Prostate gland (tissue), 2 donors: ENCODE results near the gene SLC39A7. TPM values are rescaled to one million over a fixed set of nuclear protein-coding genes. Genes with fewer than 3 reads are reported as not detected.

Experiments
- DNase-seq: peaks from one replicate; pipeline ENCODE4 v3.0.0-alpha.2; 2019; ENCODE audit warnings: low spot score
- H3K27ac ChIP-seq, 2 donors: fragments of 200-600 bp; sonication (generic); 2 replicates each; pipeline ENCODE4 v1.5.1; 2017 to 2019
- H3K27me3 ChIP-seq: fragments of 200-600 bp; sonication (generic); replicated peaks from 2 replicates; pipeline ENCODE4 v1.5.1; 2019; ENCODE audit not compliant: insufficient read depth
- H3K36me3 ChIP-seq, 2 donors: fragments of 200-600 bp; sonication (generic); 1 replicate in 1 of 2; 2 replicates in 1 of 2; pipeline versions ENCODE4 v1.5.1 to v1.8.1; 2017 to 2019
- H3K4me1 ChIP-seq: fragments of 200-600 bp; sonication (generic); replicated peaks from 2 replicates; pipeline ENCODE4 v1.5.1; 2019
- H3K4me3 ChIP-seq, 2 donors: fragments of 200-600 bp; sonication (generic); 2 replicates each; pipeline ENCODE4 v1.5.1; 2017 to 2019
- H3K9me3 ChIP-seq: fragments of 200-600 bp; sonication (generic); 2 replicates; pipeline ENCODE4 v1.5.1; 2017
- CTCF ChIP-seq, 4 experiments: fragments of 200-600 bp in 2 of 4; fragments of 450-650 bp in 2 of 4; sonication (generic) in 2 of 4; IDR thresholded peaks; 1 replicate in 3 of 4; 2 replicates in 1 of 4; pipeline ENCODE4 v1.5.1; 2016 to 2019; ENCODE audit warnings: antibody characterized with exemption in 4 of 4, mild to moderate bottlenecking in 2 of 4, moderate library complexity in 2 of 4
- POLR2A ChIP-seq: fragments of 450-650 bp; IDR thresholded peaks from one replicate; pipeline ENCODE4 v1.6.1; 2016; ENCODE audit warnings: antibody characterized with exemption, mild to moderate bottlenecking
- POLR2AphosphoS5 ChIP-seq: sonication (generic); formaldehyde crosslinking; IDR thresholded peaks from one replicate; pipeline ENCODE4 v1.6.1; 2017; ENCODE audit warnings: antibody characterized with exemption
- WGBS: methylation state at CpG from one replicate; pipeline ENCODE4 v1.1.5; 2018; 5-methylcytosine and 5-hydroxymethylcytosine counted together
- intact Hi-C: fragments of 100-400 bp; cut with DNase I; formaldehyde crosslinking; loops from one replicate; pipeline ENCODE4 v1.14.2; 2022
- total RNA-seq, 2 donors: library from RNA; depleted of rRNA; stranded (reverse); fragments of >200 nt; gene quantifications; one replicate each; pipeline ENCODE4 v1.1.0, GENCODE V29; 2016

Gene SLC39A7
- total RNA-seq, 2 donors from 2014 or later: 109 to 182 TPM

- no peaks in the 10 kb centered on the region for H3K9me3 ChIP-seq
- intact Hi-C loops: no loop called here
- DNase-seq: no peak
- WGBS: 86% methylated on average over 5 of the region's 5 CpGs
- no peak overlapping the region for H3K4me3 ChIP-seq
- TF ChIP-seq POLR2AphosphoS5 (no peak), CTCF (IDR thresholded peaks at IDR 0.05) (no peak)
- no peak overlapping the region for H3K27ac ChIP-seq
- H3K27me3 ChIP-seq: no peaks in the 10 kb centered on the region
- no peaks in the 10 kb centered on the region for H3K4me1 ChIP-seq
- H3K36me3 ChIP-seq: no peaks in the 10 kb centered on the region
Measured at GRCh38 chr6:33183071-33183683, 17.5 kb upstream of the SLC39A7 start.

GRCh38 chr6:33185190-33185589, 15.5 kb upstream of the SLC39A7 start:
- TF ChIP-seq POLR2AphosphoS5: no peak
- no peak for TF ChIP-seq POLR2A
- TF ChIP-seq CTCF (IDR thresholded peaks at IDR 0.05): no peak
- Histone ChIP-seq H3K27ac (no peak overlapping the region), H3K4me1 (no peaks in the 10 kb centered on the region), H3K27me3 (no peaks in the 10 kb centered on the region), H3K36me3 (no peaks in the 10 kb centered on the region), H3K4me3 (no peak overlapping the region), H3K9me3 (no peaks in the 10 kb centered on the region)
- WGBS: 71% methylated on average over 9 of the region's 9 CpGs
- intact Hi-C loops: no loop called here
- no peak for DNase-seq

GRCh38 chr6:33185654-33186187, 14.9 kb upstream of the SLC39A7 start:
- no peaks in the 10 kb centered on the region for H3K36me3 ChIP-seq
- WGBS: 73% methylated on average over 4 of the region's 4 CpGs
- no peak for DNase-seq

GRCh38 chr6:33187809-33188208, 12.9 kb upstream of the SLC39A7 start:
- Histone ChIP-seq H3K4me3 (no peak overlapping the region), H3K4me1 (peaks cover 7% of the 10 kb centered on the region), H3K27me3 (no peaks in the 10 kb centered on the region), H3K27ac (no peak overlapping the region), H3K9me3 (no peaks in the 10 kb centered on the region), H3K36me3 (no peaks in the 10 kb centered on the region)
- WGBS: 83% methylated on average over 1 of the region's 1 CpG
- intact Hi-C loops: no loop called here
- DNase-seq: no peak
- TF ChIP-seq POLR2AphosphoS5 (no peak), CTCF (IDR thresholded peaks at IDR 0.05) (no peak), POLR2A (no peak)

More at GRCh38 chr6:33185654-33186187, 14.9 kb upstream of the SLC39A7 start:
- intact Hi-C loops: no loop called here
- Histone ChIP-seq H3K9me3 (no peaks in the 10 kb centered on the region), H3K27ac (no peak overlapping the region), H3K4me1 (no peaks in the 10 kb centered on the region), H3K27me3 (no peaks in the 10 kb centered on the region), H3K4me3 (no peak overlapping the region)
- TF ChIP-seq CTCF (IDR thresholded peaks at IDR 0.05) (no peak), POLR2A (no peak), POLR2AphosphoS5 (no peak)

- Histone ChIP-seq H3K9me3 (no peaks in the 10 kb centered on the region), H3K36me3 (no peaks in the 10 kb centered on the region), H3K4me1 (peaks cover 7% of the 10 kb centered on the region), H3K27ac (no peak overlapping the region), H3K27me3 (no peaks in the 10 kb centered on the region), H3K4me3 (no peak overlapping the region)
- intact Hi-C loops: no loop called here
- DNase-seq: no peak
- no peak for TF ChIP-seq CTCF (IDR thresholded peaks at IDR 0.05)
- no peak for TF ChIP-seq POLR2AphosphoS5
- TF ChIP-seq POLR2A: no peak
- 81% methylated on average over 8 of the region's 8 CpGs for WGBS
Measured at GRCh38 chr6:33189164-33189563, 11.5 kb upstream of the SLC39A7 start.
